HepG2 (cell line): ENCODE data around the gene CHDH. TPM values are rescaled to one million over a fixed set of nuclear protein-coding genes. Genes with fewer than 3 reads are reported as not detected.

Source experiments
- CEBPB ChIP-seq: IDR thresholded peaks from 2 replicates; pipeline ENCODE4 v1.6.1; 2011; ENCODE audit warnings: low read depth, low read length, improper control_type of control experiment, borderline replicate concordance
- EP300 ChIP-seq, 3 experiments: sonication (generic) in 1 of 3; formaldehyde crosslinking in 1 of 3; IDR thresholded peaks; 2 replicates each; pipeline versions ENCODE4 v1.5.1 to v1.6.1; 2011 to 2020; ENCODE audit warnings: low read depth in 2 of 3, low read length in 2 of 3, borderline replicate concordance in 1 of 3, improper control_type of control experiment in 1 of 3, mild to moderate bottlenecking in 1 of 3, missing genetic modification reagents in 1 of 3, moderate library complexity in 1 of 3
- FIP1L1 ChIP-seq: fragments of 200-400 bp; formaldehyde crosslinking; IDR thresholded peaks from 2 replicates; pipeline ENCODE4 v1.6.1; 2018; ENCODE audit warnings: low read depth, mild to moderate bottlenecking, low read length, moderate library complexity, borderline replicate concordance; ENCODE audit not compliant: insufficient read depth
- GPN1 ChIP-seq: sonication (generic); formaldehyde crosslinking; IDR thresholded peaks from 2 replicates; pipeline ENCODE4 v1.5.1; 2020; ENCODE audit warnings: missing genetic modification reagents, borderline replicate concordance
- MAFF ChIP-seq: IDR thresholded peaks from 2 replicates; pipeline ENCODE4 v1.6.1; 2011; ENCODE audit warnings: low read depth, low read length, improper control_type of control experiment
- NR2F2 ChIP-seq: IDR thresholded peaks from 2 replicates; pipeline ENCODE4 v1.6.1; 2012; ENCODE audit warnings: low read depth, inconsistent platforms, borderline replicate concordance
- NR3C1 ChIP-seq: sonication (generic); formaldehyde crosslinking; IDR thresholded peaks from 2 replicates; pipeline ENCODE4 v1.4.0; 2020; ENCODE audit warnings: missing genetic modification reagents
- RARG ChIP-seq: sonication (generic); formaldehyde crosslinking; IDR thresholded peaks from 2 replicates; pipeline ENCODE4 v1.4.0; 2020; ENCODE audit warnings: low read depth, mild to moderate bottlenecking, missing genetic modification reagents
- ZBTB21 ChIP-seq: sonication (generic); formaldehyde crosslinking; IDR thresholded peaks from 2 replicates; pipeline ENCODE4 v1.4.0; 2020; ENCODE audit warnings: missing genetic modification reagents
- ZBTB38 ChIP-seq: sonication (generic); formaldehyde crosslinking; IDR thresholded peaks from 2 replicates; pipeline ENCODE4 v1.5.1; 2020; ENCODE audit warnings: mild to moderate bottlenecking, missing genetic modification reagents
- ZFP1 ChIP-seq: IDR thresholded peaks from 2 replicates; pipeline ENCODE4 v1.6.1; 2016
- ZMYM2 ChIP-seq: sonication (generic); formaldehyde crosslinking; IDR thresholded peaks from 2 replicates; pipeline ENCODE4 v1.8.0; 2022; ENCODE audit warnings: mild to moderate bottlenecking, missing genetic modification reagents
- ZNF17 ChIP-seq: sonication (generic); formaldehyde crosslinking; IDR thresholded peaks from 2 replicates; pipeline ENCODE4 v1.5.0; 2020; ENCODE audit warnings: mild to moderate bottlenecking, missing genetic modification reagents
- ZNF343 ChIP-seq: sonication (generic); formaldehyde crosslinking; IDR thresholded peaks from 2 replicates; pipeline ENCODE4 v1.4.0; 2020; ENCODE audit warnings: mild to moderate bottlenecking, missing genetic modification reagents
- ZNF816 ChIP-seq: sonication (generic); formaldehyde crosslinking; IDR thresholded peaks from 2 replicates; pipeline ENCODE4 v1.8.0; 2022; ENCODE audit warnings: missing genetic modification reagents, mild to moderate bottlenecking, borderline replicate concordance
- ZSCAN12 ChIP-seq: sonication (generic); formaldehyde crosslinking; IDR thresholded peaks from 2 replicates; pipeline ENCODE4 v1.9.0; 2021; ENCODE audit warnings: mild to moderate bottlenecking, missing genetic modification reagents
- ZSCAN29 ChIP-seq: sonication (generic); formaldehyde crosslinking; conservative IDR thresholded peaks from 2 replicates; pipeline ENCODE4 v1.4.0; 2020; ENCODE audit warnings: mild to moderate bottlenecking, missing genetic modification reagents
- ZSCAN30 ChIP-seq: sonication (generic); formaldehyde crosslinking; IDR thresholded peaks from 2 replicates; pipeline ENCODE4 v1.5.0; 2020; ENCODE audit warnings: mild to moderate bottlenecking, missing genetic modification reagents
- polyA plus RNA-seq, 8 experiments: library from polyadenylated mRNA; depleted of rRNA in 3 of 8; stranded (reverse) in 7 of 8; unstranded in 1 of 8; fragments of >200 nt; fragmentation: Illumina TruSeq in 4 of 8; extraction: Trizol in 4 of 8; gene quantifications; 2 replicates each; pipeline versions ENCODE4 v1.2.1 to v1.2.3, GENCODE V29; 2011 to 2016; ENCODE audit warnings: low read depth in 4 of 8, missing spikeins in 1 of 8, mixed read lengths in 1 of 8; ENCODE audit not compliant: insufficient read depth in 1 of 8
- total RNA-seq, 5 experiments: library from RNA; depleted of rRNA; stranded (reverse); fragments of >200 nt; fragmentation: Illumina TruSeq; extraction: Trizol; gene quantifications; 2 replicates each; pipeline ENCODE4 v1.2.3, GENCODE V29; 2016; ENCODE audit warnings: low read depth in 1 of 5
- TF ChIP-seq, protein P1 (sequence below): sonication (generic); formaldehyde crosslinking; IDR thresholded peaks from 2 replicates; pipeline ENCODE4 v1.8.1; 2023; ENCODE audit warnings: missing genetic modification reagents, inconsistent platforms, borderline replicate concordance
- TF ChIP-seq, protein P2 (sequence below): sonication (generic); formaldehyde crosslinking; IDR thresholded peaks from 2 replicates; pipeline ENCODE4 v1.4.0; 2020; ENCODE audit warnings: missing genetic modification reagents
- TF ChIP-seq, protein P3 (sequence below): sonication (generic); formaldehyde crosslinking; IDR thresholded peaks from 2 replicates; pipeline ENCODE4 v1.5.0; 2020; ENCODE audit warnings: missing genetic modification reagents
- TF ChIP-seq, protein P4 (sequence below): sonication (generic); formaldehyde crosslinking; IDR thresholded peaks from 2 replicates; pipeline ENCODE4 v1.8.1; 2023; ENCODE audit warnings: mild to moderate bottlenecking, moderate library complexity, missing genetic modification reagents
- TF ChIP-seq, protein P5 (sequence below): conservative IDR thresholded peaks from 2 replicates; pipeline ENCODE4 v1.6.1; 2018; ENCODE audit warnings: missing genetic modification reagents

Gene CHDH
- total and polyA plus RNA-seq, 2 of the 13 experiments (the other 11 are each of a cell fraction or from before 2014, with no cell fraction given): 28.1 to 48.9 TPM

DNA sequence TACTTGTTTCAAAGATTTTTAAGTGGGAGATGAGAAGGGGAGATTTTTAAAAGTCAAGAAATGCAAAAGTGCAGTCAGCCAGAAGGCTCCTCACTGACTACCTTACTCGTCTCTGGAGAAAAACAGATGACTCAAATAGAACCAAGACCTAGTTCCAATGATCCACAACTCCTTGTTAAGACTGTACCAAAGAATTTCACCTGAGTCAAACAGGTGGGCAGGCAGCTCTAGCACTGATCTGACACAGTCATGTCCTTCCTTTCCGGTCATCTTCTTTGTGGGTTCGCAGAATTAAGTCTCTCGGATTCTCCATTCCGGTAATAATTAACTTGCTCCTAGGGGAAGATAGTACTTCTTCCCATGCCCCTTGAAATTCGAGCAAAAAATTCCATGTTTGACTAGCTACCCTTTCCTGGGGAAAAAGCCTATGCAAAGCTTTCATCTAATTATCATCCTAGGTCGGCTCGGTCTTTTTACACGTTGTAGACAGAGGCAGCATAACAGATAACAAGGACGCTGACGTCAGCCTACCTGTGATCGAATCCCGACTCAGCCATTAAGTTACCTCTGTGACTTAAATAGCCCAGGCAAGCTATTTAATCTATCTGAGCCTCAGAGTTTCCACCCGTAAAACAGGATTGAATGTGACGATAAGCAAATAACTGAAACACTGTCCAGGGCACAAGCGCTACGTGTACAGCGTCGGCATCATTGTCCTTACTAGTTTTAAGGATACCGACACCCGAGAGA lies 44.7 kb upstream of the CHDH start (continued):
- no peak for TF ChIP-seq NR2F2
- TF ChIP-seq MAFF: peak; percentile 48; the same call in 1 of the 2 replicates
- no peak for TF ChIP-seq ZSCAN12 (CRISPR knock-in tag)
- TF ChIP-seq NR3C1 (CRISPR knock-in tag): no peak
- TF ChIP-seq, protein P1, sequence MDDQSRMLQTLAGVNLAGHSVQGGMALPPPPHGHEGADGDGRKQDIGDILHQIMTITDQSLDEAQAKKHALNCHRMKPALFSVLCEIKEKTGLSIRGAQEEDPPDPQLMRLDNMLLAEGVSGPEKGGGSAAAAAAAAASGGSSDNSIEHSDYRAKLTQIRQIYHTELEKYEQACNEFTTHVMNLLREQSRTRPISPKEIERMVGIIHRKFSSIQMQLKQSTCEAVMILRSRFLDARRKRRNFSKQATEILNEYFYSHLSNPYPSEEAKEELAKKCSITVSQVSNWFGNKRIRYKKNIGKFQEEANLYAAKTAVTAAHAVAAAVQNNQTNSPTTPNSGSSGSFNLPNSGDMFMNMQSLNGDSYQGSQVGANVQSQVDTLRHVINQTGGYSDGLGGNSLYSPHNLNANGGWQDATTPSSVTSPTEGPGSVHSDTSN (CRISPR knock-in tag): no peak
- no peak for TF ChIP-seq RARG (CRISPR knock-in tag)
- TF ChIP-seq, protein P2, sequence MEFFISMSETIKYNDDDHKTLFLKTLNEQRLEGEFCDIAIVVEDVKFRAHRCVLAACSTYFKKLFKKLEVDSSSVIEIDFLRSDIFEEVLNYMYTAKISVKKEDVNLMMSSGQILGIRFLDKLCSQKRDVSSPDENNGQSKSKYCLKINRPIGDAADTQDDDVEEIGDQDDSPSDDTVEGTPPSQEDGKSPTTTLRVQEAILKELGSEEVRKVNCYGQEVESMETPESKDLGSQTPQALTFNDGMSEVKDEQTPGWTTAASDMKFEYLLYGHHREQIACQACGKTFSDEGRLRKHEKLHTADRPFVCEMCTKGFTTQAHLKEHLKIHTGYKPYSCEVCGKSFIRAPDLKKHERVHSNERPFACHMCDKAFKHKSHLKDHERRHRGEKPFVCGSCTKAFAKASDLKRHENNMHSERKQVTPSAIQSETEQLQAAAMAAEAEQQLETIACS (CRISPR knock-in tag): no peak
- TF ChIP-seq, protein P3, sequence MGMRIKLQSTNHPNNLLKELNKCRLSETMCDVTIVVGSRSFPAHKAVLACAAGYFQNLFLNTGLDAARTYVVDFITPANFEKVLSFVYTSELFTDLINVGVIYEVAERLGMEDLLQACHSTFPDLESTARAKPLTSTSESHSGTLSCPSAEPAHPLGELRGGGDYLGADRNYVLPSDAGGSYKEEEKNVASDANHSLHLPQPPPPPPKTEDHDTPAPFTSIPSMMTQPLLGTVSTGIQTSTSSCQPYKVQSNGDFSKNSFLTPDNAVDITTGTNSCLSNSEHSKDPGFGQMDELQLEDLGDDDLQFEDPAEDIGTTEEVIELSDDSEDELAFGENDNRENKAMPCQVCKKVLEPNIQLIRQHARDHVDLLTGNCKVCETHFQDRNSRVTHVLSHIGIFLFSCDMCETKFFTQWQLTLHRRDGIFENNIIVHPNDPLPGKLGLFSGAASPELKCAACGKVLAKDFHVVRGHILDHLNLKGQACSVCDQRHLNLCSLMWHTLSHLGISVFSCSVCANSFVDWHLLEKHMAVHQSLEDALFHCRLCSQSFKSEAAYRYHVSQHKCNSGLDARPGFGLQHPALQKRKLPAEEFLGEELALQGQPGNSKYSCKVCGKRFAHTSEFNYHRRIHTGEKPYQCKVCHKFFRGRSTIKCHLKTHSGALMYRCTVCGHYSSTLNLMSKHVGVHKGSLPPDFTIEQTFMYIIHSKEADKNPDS (CRISPR knock-in tag): no peak
- no peak for TF ChIP-seq ZNF343 (CRISPR knock-in tag)
- no peak for TF ChIP-seq ZBTB38 (CRISPR knock-in tag)
- TF ChIP-seq ZBTB21: 0 out of 2 replicates have a peak, but pooled peaks have one; percentile 50
- TF ChIP-seq EP300 (IDR thresholded peaks at IDR 0.05; ENCODE audit: low read depth in 2 of 2, low read length in 2 of 2): no peak
- no peak for TF ChIP-seq EP300 (CRISPR knock-in tag; IDR thresholded peaks at IDR 0.05; ENCODE audit: borderline replicate concordance)
- no peak for TF ChIP-seq ZNF816
- no peak for TF ChIP-seq ZNF17 (CRISPR knock-in tag)
- TF ChIP-seq, protein P4, sequence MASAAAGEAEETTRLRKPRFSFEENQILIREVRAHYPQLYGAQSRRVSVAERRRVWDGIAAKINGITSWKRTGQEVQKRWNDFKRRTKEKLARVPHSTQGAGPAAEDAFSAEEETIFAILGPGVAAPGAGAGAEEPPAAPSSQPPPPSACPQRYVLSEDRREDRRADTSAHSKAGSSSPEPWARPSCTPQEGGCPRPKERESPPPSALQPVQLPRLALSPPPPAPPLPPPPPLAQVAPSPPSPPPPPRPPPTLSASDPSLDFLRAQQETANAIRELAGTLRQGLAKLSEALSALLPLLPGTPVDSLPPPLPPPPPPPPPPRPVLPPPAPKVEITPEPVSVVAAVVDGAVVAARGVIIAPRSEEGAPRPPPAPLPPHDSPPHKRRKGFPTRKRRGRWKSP (CRISPR knock-in tag): 0 out of 2 replicates have a peak, but pooled peaks have one; percentile 5
- TF ChIP-seq CEBPB: no peak
- 0 out of 2 replicates have a peak, but pooled peaks have one; percentile 7 for TF ChIP-seq ZFP1 (CRISPR knock-in tag)
- no peak for TF ChIP-seq ZSCAN30
- TF ChIP-seq ZSCAN29: no peak
- TF ChIP-seq FIP1L1: no peak
- no peak for TF ChIP-seq ZMYM2
- TF ChIP-seq, protein P5, sequence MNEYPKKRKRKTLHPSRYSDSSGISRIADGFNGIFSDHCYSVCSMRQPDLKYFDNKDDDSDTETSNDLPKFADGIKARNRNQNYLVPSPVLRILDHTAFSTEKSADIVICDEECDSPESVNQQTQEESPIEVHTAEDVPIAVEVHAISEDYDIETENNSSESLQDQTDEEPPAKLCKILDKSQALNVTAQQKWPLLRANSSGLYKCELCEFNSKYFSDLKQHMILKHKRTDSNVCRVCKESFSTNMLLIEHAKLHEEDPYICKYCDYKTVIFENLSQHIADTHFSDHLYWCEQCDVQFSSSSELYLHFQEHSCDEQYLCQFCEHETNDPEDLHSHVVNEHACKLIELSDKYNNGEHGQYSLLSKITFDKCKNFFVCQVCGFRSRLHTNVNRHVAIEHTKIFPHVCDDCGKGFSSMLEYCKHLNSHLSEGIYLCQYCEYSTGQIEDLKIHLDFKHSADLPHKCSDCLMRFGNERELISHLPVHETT (CRISPR knock-in tag): no peak
- no peak for TF ChIP-seq GPN1
